NCI-H2196 (cell line): ENCODE results near the gene ARMC6.
"Not testable (repeated sequence)": the region's sequence is repeated elsewhere in the genome, so short reads cannot be mapped to it uniquely, and the experiment has no call there.

Experiments used
- DNase-seq: peaks from one replicate; lab custom pipeline; 2025; ENCODE audit not compliant: unreplicated experiment; lab: John Stamatoyannopoulos, UW

Gene ARMC6

DNA sequence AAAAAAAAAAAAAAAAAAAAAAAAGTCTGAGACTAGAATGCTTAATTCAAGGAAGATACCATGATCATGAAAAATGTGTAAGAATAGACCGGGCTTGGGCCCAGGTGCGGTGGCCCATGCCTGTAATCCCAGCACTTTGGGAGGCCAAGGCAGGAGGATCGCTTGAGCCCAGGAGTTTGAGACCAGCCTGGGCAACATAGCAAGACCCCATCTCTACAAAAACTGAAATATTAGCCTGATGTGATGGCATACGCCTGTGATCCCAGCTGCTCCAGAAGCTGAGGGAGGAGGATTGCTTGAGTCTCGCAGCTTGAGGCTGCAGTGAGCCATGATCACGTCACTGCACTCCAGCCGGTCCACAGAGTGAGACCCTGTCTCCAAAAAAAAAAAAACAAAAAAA lies 73.5 kb downstream of the ARMC6 start:
- DNase-seq = not testable (repeated sequence)

DNA sequence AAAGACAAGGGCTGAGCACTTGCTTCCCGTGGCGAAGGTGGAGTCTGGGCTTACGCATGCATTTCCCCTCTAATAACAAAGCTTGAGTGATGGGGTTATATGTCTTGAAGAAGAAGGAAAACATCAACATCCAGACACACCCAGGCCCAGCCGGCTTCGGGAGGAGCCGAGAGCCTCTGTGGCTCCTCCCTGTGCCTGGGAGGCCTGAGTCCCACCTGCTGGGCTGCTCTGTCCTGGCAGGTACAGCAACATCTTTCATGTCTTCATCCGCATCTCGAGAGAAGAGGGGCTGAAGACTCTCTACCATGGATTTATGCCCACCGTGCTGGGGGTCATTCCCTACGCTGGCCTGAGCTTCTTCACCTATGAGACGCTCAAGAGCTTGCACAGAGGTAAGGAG lies 74.3 kb downstream of the ARMC6 start:
- no peak for DNase-seq
